Colonic mucosa (tissue), 4 donors: ENCODE results near the gene PSMA8. TPM values are rescaled to one million over a fixed set of nuclear protein-coding genes. Genes with fewer than 3 reads are reported as not detected.

Experiments
- DNase-seq: peaks from one replicate; pipeline ENCODE4 v3.0.0-alpha.2; 2020
- H3K27ac ChIP-seq: fragments of 200-600 bp; one replicate; pipeline ENCODE4 v1.8.0; 2021
- H3K27me3 ChIP-seq: fragments of 200-600 bp; one replicate; pipeline ENCODE4 v1.8.0; 2021
- H3K36me3 ChIP-seq: fragments of 200-600 bp; one replicate; pipeline ENCODE4 v1.8.0; 2021
- H3K4me1 ChIP-seq: fragments of 200-600 bp; one replicate; pipeline ENCODE4 v1.8.0; 2021; ENCODE audit warnings: mild to moderate bottlenecking
- H3K4me3 ChIP-seq: fragments of 200-600 bp; one replicate; pipeline ENCODE4 v1.8.0; 2021
- H3K9ac ChIP-seq, 2 donors: one replicate each; pipeline ENCODE4 v1.7.0; 2013; ENCODE audit warnings: control low read depth in 2 of 2, low read depth in 2 of 2, low read length in 2 of 2
- H3K9me3 ChIP-seq: fragments of 200-600 bp; one replicate; pipeline ENCODE4 v1.8.0; 2021
- CTCF ChIP-seq: fragments of 200-600 bp; IDR thresholded peaks from one replicate; pipeline ENCODE4 v1.8.0; 2022; ENCODE audit warnings: antibody characterized with exemption, mild to moderate bottlenecking
- intact Hi-C: fragments of 100-400 bp; cut with DNase I; formaldehyde crosslinking; loops from one replicate; pipeline ENCODE4 v1.14.1; 2022
- total RNA-seq, 2 donors: library from RNA; stranded (reverse); fragmentation: NEBNext Ultra II Directional in 1 of 2; extraction: Animal tissue kit (Norgen Biotek cat#: 25700) in 1 of 2; gene quantifications; one replicate each; pipeline ENCODE4 v1.2.1, GENCODE V29; 2021
- donor health status: healthy.
- donor health status: DM: no; HTN: no; CAD: no.
- donor health status: DM: no; HTN: no; CAD: no.

PSMA8 gene
- total RNA-seq, 2 donors from 2014 or later, result not detected

GRCh38 chr18:26208977-26209376 lies 75.3 kb downstream of the PSMA8 start:
- intact Hi-C loops, result no loop called here

GRCh38 chr18:26210147-26210546 lies 76.5 kb downstream of the PSMA8 start:
- no peaks in the 10 kb centered on the region for H3K36me3 ChIP-seq
- no peak overlapping the region for H3K27ac ChIP-seq
- TF ChIP-seq CTCF, result no peak
- intact Hi-C loops, result no loop called here
- H3K9me3 ChIP-seq, result no peaks in the 10 kb centered on the region
- H3K4me1 ChIP-seq, result no peaks in the 10 kb centered on the region
- H3K9ac ChIP-seq, result no peak overlapping the region
- no peaks in the 10 kb centered on the region for H3K27me3 ChIP-seq
- no peak for DNase-seq
- H3K4me3 ChIP-seq, result no peak overlapping the region

More at GRCh38 chr18:26208977-26209376, 75.3 kb downstream of the PSMA8 start:
- TF ChIP-seq CTCF, result no peak
- H3K36me3 ChIP-seq, result no peaks in the 10 kb centered on the region
- H3K4me1 ChIP-seq, result no peaks in the 10 kb centered on the region
- H3K4me3 ChIP-seq, result no peak overlapping the region
- no peak overlapping the region for H3K9ac ChIP-seq
- H3K27ac ChIP-seq, result no peak overlapping the region
- no peak for DNase-seq
- no peaks in the 10 kb centered on the region for H3K27me3 ChIP-seq
- H3K9me3 ChIP-seq, result no peaks in the 10 kb centered on the region

DNA sequence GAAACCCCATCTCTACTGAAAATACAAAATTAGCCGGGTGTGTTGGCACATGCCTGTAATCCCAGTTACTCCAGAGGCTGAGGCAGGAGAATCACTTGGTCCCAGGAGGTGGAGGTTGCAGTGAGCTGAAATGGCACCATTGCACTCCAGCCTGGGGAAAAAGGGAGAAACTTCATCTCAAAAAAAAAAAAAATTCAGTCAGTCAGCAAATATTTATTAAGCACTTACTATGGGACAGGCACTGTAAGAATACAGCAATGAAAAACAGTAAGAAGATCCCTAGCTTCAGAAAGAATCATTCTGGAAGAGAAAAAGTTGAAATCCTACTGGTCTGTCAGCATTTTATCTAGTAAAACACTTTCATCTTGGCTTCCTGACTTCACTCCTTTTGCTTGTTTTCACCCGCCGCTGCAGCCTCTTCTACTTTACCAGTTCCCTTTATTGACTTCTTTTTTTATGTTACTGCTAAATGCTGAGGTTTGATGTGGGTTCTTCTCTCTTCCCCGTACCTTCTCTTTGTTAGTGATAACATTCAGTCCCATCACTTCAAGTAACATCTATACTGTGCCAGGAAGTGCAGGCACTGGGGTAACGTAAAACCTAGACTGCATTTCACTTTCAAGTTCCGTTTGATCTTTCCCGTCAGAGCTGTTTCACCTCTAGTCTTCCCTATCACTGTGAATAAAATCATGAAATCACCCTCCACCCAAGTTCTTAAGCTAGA lies 81.7 kb downstream of the PSMA8 start:
- no peak for DNase-seq
- Histone ChIP-seq H3K4me3 (no peak overlapping the region), H3K27ac (no peak overlapping the region), H3K36me3 (no peaks in the 10 kb centered on the region), H3K9ac (no peak overlapping the region), H3K4me1 (no peaks in the 10 kb centered on the region), H3K9me3 (no peaks in the 10 kb centered on the region), H3K27me3 (no peaks in the 10 kb centered on the region)
- intact Hi-C loops, result no loop called here
- TF ChIP-seq CTCF, result no peak

GRCh38 chr18:26225022-26225693 lies 91.5 kb downstream of the PSMA8 start:
- no peak overlapping the region for H3K27ac ChIP-seq
- H3K4me1 ChIP-seq, result no peaks in the 10 kb centered on the region
- intact Hi-C loops, result loop anchor here (10.0 kb wide), 1 partner anchor 130 kb away; the partner anchor contains the start of gene SS18
- no peaks in the 10 kb centered on the region for H3K36me3 ChIP-seq
- DNase-seq, result no peak
- H3K27me3 ChIP-seq, result no peaks in the 10 kb centered on the region
- TF ChIP-seq CTCF, result no peak
- H3K4me3 ChIP-seq, result no peak overlapping the region
- no peak overlapping the region for H3K9ac ChIP-seq
- H3K9me3 ChIP-seq, result no peaks in the 10 kb centered on the region

GRCh38 chr18:26225915-26226228 lies 92.2 kb downstream of the PSMA8 start:
- Histone ChIP-seq H3K36me3 (no peaks in the 10 kb centered on the region), H3K9me3 (no peaks in the 10 kb centered on the region), H3K27me3 (no peaks in the 10 kb centered on the region), H3K27ac (no peak overlapping the region), H3K4me3 (peak overlapping the region; percentile 84), H3K9ac (no peak overlapping the region), H3K4me1 (no peaks in the 10 kb centered on the region)
- intact Hi-C loops, result loop anchor here (10.0 kb wide), 1 partner anchor 131 kb away; the partner anchor contains the start of gene SS18
- no peak for DNase-seq
- TF ChIP-seq CTCF, result no peak
